HG03442 (cell line): ENCODE data around the gene ZNF236.

ENCODE experiments used
- ATAC-seq: cut with Tn5 transposase; IDR thresholded peaks from one replicate; pipeline ENCODE4 v1.9.1; 2021; ENCODE audit warnings: mild to moderate bottlenecking, moderate library complexity; ENCODE audit not compliant: unreplicated experiment

ZNF236 gene

GRCh38 chr18:76859474-76860339 is 37.4 kb downstream of the ZNF236 start:
- peak; percentile 93 for ATAC-seq

DNA sequence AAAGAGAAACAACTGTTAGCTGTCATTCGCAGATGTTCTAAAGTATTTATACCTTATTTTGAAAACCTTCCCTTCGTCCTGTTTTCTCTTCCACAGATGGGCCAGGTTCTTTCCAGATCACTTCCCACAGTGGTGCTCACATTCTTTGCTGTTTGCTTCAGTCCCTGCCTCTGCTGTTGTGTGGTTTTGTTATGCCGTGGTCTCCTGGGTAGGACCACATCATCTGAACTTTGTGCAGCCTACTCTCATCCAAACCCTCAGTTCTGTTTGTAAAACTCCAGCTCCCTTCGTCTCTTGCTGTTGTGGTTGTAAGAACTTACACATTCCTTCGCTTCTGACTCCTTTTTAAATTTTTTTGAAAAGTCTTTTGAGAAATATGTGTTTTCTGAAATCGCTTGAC is 38.1 kb downstream of the ZNF236 start:
- ATAC-seq, result no peak

- ATAC-seq, result no peak
Measured at GRCh38 chr18:76866666-76867065, 44.3 kb downstream of the ZNF236 start.

GRCh38 chr18:76873311-76873710 is 51.0 kb downstream of the ZNF236 start:
- ATAC-seq, result no peak

- ATAC-seq, result no peak
Measured at GRCh38 chr18:76873713-76874112, 51.4 kb downstream of the ZNF236 start.

GRCh38 chr18:76874642-76875389 is 52.5 kb downstream of the ZNF236 start:
- peak; percentile 17 for ATAC-seq

DNA sequence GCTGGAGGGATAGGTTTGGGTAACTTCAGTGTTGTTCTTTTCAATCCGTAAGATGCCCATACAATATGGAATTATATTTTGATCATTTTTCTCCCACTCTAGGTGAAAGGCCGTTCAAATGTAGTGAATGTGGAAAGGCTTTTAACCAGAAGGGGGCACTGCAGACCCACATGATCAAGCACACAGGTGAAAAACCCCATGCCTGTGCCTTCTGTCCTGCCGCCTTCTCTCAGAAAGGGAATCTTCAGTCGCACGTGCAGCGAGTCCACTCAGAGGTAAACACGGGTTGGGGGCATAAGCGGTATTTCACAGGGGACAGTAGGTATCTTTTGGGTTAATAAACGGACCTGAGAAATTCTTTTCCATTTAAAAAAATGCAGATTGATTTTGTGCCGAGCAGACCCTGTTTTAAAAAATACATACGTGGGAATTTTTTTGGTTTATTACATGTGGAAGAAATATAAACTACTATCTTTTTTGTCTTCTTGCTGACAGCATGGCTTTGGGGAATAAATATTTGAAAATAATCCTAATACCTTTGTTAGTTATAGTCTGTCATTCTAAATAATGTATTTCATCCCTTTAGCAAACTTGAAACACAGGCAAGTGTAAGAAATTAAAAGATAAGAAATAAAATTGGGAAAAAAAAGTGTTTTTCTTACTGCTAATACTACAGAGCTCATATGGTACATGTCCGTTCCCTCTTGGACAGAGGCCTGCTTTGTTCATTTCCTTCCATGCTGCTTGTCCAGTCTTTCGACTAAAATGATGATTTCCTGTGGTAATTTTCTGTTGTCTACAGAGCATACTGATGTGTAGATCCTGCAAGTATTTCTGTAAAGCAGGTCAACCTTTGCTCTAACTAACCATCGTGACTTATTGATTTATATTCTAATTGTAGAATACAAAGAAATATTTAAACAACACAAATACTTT is 53.3 kb downstream of the ZNF236 start:
- ATAC-seq, result peak; percentile 61

DNA sequence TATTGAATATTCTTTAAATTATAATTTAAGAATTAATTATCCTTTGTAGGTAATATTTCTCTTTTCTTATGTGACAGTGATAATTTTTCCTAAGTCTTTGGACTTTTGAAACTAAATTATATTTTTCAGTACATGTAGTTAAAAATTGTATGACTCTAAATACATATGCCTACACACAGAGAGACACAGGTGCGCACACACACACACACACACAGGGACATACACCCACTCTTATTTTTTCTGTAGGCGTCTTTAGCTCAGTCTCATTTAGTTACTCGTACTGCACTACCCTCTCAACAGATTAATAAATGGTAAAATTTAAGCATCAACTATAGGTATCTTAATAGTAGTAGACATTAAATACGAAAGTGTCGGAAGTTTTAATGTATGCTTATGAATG is 56.1 kb downstream of the ZNF236 start:
- no peak for ATAC-seq

GRCh38 chr18:76880026-76880425 is 57.7 kb downstream of the ZNF236 start:
- ATAC-seq, result no peak

DNA sequence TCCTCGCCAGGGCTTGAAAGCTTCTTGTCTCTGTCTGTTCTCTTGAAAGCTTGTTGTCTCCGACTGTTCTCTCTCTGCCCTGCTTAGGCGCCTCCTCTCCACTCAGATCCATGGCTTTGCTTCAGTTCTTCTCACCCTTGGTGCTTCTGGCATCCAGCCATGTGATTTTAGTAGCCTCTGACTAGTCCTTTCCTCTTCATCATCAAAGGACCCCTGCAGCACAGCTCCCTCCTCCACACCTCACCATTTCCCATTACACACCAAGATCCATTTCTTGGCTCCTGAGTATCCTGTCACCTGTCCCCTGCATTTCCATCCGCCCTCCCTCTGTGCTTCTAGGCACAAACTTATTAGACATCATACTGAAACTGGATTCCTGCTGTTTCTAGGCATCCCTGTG is 59.4 kb downstream of the ZNF236 start:
- ATAC-seq, result no peak

- ATAC-seq, result no peak
Measured at GRCh38 chr18:76882146-76882545, 59.8 kb downstream of the ZNF236 start.

- no peak for ATAC-seq
Measured at GRCh38 chr18:76885001-76885400, 62.6 kb downstream of the ZNF236 start.

- ATAC-seq, result no peak
Measured at GRCh38 chr18:76886112-76886511, 63.8 kb downstream of the ZNF236 start.

GRCh38 chr18:76889091-76889699 is 66.8 kb downstream of the ZNF236 start:
- no peak for ATAC-seq

- no peak for ATAC-seq
Measured at GRCh38 chr18:76892832-76893231, 70.5 kb downstream of the ZNF236 start.

GRCh38 chr18:76894566-76895346 is 72.4 kb downstream of the ZNF236 start:
- no peak for ATAC-seq

DNA sequence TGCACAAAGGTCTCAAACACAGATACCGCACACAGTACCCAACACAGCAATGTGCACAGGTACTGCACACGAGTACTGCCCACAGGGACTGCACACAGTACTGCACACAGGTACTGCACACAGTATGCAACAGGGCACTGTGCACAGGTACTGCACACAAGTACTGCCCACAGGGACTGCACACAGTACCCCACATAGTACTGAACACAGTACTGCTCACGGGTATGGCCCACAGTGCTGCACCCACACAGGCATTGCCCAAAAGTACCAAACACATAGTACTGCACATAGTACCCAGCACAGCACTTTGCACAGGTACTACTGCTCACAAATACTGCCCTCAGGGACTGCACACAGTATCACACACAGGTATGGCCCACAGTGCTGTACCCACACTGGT is 73.1 kb downstream of the ZNF236 start:
- ATAC-seq, result no peak

DNA sequence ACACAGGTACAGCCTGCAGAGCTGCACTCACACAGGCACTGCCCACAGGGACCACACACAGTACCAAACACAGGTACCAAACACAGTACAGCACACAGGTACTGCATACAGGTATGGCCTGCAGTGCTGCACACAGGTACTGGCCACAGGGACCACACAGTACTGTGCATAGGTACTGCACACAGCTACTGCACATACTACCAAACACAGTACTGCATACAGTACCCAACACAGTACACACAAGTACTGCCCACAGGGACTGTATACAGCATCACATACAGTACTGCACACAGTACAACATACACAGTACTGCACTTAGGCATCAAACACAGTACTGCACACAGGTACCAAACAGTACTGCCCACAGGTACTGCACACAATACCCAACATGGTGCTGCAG is 74.3 kb downstream of the ZNF236 start:
- ATAC-seq, result no peak

- ATAC-seq, result no peak
Measured at GRCh38 chr18:76897257-76897656, 74.9 kb downstream of the ZNF236 start.

GRCh38 chr18:76903386-76903785 is 81.0 kb downstream of the ZNF236 start:
- no peak for ATAC-seq
